GM23338 (cell line): Measurements from ENCODE around the gene TENM4. TPM values are rescaled to one million over a fixed set of nuclear protein-coding genes. Genes with fewer than 3 reads are reported as not detected.

ENCODE experiments used
- ATAC-seq: fragments of 200-7000 bp; cut with Tn5 transposase; 3 replicates; pipeline ENCODE4 v1.9.1; 2020
- DNase-seq: peaks from one replicate; pipeline ENCODE4 v3.0.0-alpha.2; 2015; ENCODE audit warnings: low spot score
- H2AFZ ChIP-seq: fragments of 200-600 bp; sonication (generic); 2 replicates; pipeline ENCODE4 v1.8.0; 2016; ENCODE audit warnings: antibody characterized with exemption, mild to moderate bottlenecking, moderate library complexity
- H3F3A ChIP-seq: fragments of 200-600 bp; sonication (generic); replicated peaks from 2 replicates; pipeline ENCODE4 v1.8.0; 2017; ENCODE audit warnings: antibody characterized with exemption, mixed run types, low read depth
- H3K27ac ChIP-seq: fragments of 200-600 bp; sonication (generic); 2 replicates; pipeline ENCODE4 v1.6.1; 2016; ENCODE audit warnings: low read depth
- H3K27me3 ChIP-seq: fragments of 200-600 bp; sonication (generic); 2 replicates; pipeline ENCODE4 v1.8.0; 2016; ENCODE audit warnings: mild to moderate bottlenecking, mixed run types, moderate library complexity; ENCODE audit not compliant: insufficient read depth
- H3K36me3 ChIP-seq: fragments of 200-600 bp; sonication (generic); 2 replicates; pipeline ENCODE4 v1.8.0; 2016; ENCODE audit warnings: mild to moderate bottlenecking; ENCODE audit not compliant: insufficient read depth
- H3K4me1 ChIP-seq: fragments of 200-600 bp; sonication (generic); 2 replicates; pipeline ENCODE4 v1.8.0; 2016; ENCODE audit warnings: mild to moderate bottlenecking, moderate library complexity; ENCODE audit not compliant: insufficient read depth
- H3K4me2 ChIP-seq: fragments of 200-600 bp; sonication (generic); 2 replicates; pipeline ENCODE4 v1.7.1; 2017; ENCODE audit warnings: mixed run types
- H3K4me3 ChIP-seq: fragments of 200-600 bp; sonication (generic); 2 replicates; pipeline ENCODE4 v1.6.1; 2016; ENCODE audit warnings: mixed run types
- H3K79me2 ChIP-seq: fragments of 200-600 bp; sonication (generic); replicated peaks from 2 replicates; pipeline ENCODE4 v1.8.0; 2017; ENCODE audit warnings: mild to moderate bottlenecking; ENCODE audit not compliant: insufficient read depth
- H3K9me2 ChIP-seq: fragments of 200-600 bp; sonication (generic); 2 replicates; pipeline ENCODE4 v1.8.0; 2017; ENCODE audit not compliant: insufficient read depth
- H4K20me1 ChIP-seq: fragments of 200-600 bp; sonication (generic); replicated peaks from 2 replicates; pipeline ENCODE4 v1.8.0; 2017; ENCODE audit warnings: mild to moderate bottlenecking; ENCODE audit not compliant: insufficient read depth
- H3K27ac Mint-ChIP-seq: 2 replicates; pipeline ENCODE4 v1.8.0; 2020; ENCODE audit warnings: inconsistent platforms, mild to moderate bottlenecking, moderate library complexity, mixed read lengths
- H3K27me3 Mint-ChIP-seq: 3 replicates; pipeline ENCODE4 v1.8.0; 2022; ENCODE audit warnings: low read depth, mild to moderate bottlenecking, moderate library complexity, mixed read lengths, inconsistent platforms; ENCODE audit not compliant: insufficient read depth, poor library complexity
- H3K36me3 Mint-ChIP-seq: 3 replicates; pipeline ENCODE4 v1.8.0; 2021; ENCODE audit warnings: low read depth, mild to moderate bottlenecking, inconsistent platforms, moderate library complexity, mixed read lengths
- H3K4me1 Mint-ChIP-seq: 3 replicates; pipeline ENCODE4 v1.8.0; 2020; ENCODE audit warnings: mild to moderate bottlenecking, inconsistent platforms, mixed read lengths
- H3K4me3 Mint-ChIP-seq: 3 replicates; pipeline ENCODE4 v1.8.0; 2021; ENCODE audit warnings: moderate library complexity, mild to moderate bottlenecking, inconsistent platforms, mixed read lengths
- H3K9me3 Mint-ChIP-seq: 3 replicates; pipeline ENCODE4 v1.8.0; 2020; ENCODE audit warnings: moderate library complexity, mild to moderate bottlenecking, inconsistent platforms, mixed read lengths
- EZH2 ChIP-seq: fragments of 200-600 bp; sonication (generic); IDR thresholded peaks from one replicate; pipeline ENCODE4 v1.8.0; 2017; ENCODE audit warnings: antibody characterized with exemption, mild to moderate bottlenecking, low read depth; ENCODE audit not compliant: unreplicated experiment
- EZH2phosphoT487 ChIP-seq: fragments of 200-600 bp; sonication (generic); IDR thresholded peaks from one replicate; pipeline ENCODE4 v1.8.1; 2018; ENCODE audit warnings: antibody characterized with exemption; ENCODE audit not compliant: unreplicated experiment
- NANOG ChIP-seq: IDR thresholded peaks from 2 replicates; pipeline ENCODE4 v1.6.1; 2016; ENCODE audit warnings: antibody characterized with exemption, borderline replicate concordance
- POLR2AphosphoS5 ChIP-seq: IDR thresholded peaks from 2 replicates; pipeline ENCODE4 v1.6.1; 2016; ENCODE audit warnings: antibody characterized with exemption, low read depth
- STAT1 ChIP-seq: IDR thresholded peaks from one replicate; pipeline ENCODE4 v1.6.1; 2016; ENCODE audit warnings: antibody characterized with exemption; ENCODE audit not compliant: unreplicated experiment
- polyA plus RNA-seq: library from polyadenylated mRNA; unstranded; fragments of >200 nt; fragmentation: Nextera tagmentation; extraction: Ambion mirVana; gene quantifications from 2 replicates; pipeline ENCODE4 v1.2.1, GENCODE V29; 2016
- total RNA-seq: library from RNA; depleted of rRNA; stranded (reverse); fragments of >200 nt; shearing (Covaris generic); gene quantifications from 2 replicates; pipeline ENCODE4 v1.2.3, GENCODE V29; 2014
- TF ChIP-seq, protein P1 (sequence below): fragments of 250-450 bp; sonication (Bioruptor Pico); IDR thresholded peaks from 2 replicates; pipeline ENCODE4 v1.5.0; 2020; ENCODE audit warnings: mild to moderate bottlenecking, moderate library complexity
- TF ChIP-seq, protein P2 (sequence below): IDR thresholded peaks from one replicate; pipeline ENCODE4 v1.6.1; 2018; ENCODE audit warnings: antibody characterized with exemption; ENCODE audit not compliant: unreplicated experiment
- TF ChIP-seq, protein P3 (sequence below): IDR thresholded peaks from 2 replicates; pipeline ENCODE4 v1.6.1; 2016; ENCODE audit warnings: antibody characterized with exemption

TENM4 gene
- total and polyA plus RNA-seq, 2 experiments from 2014 or later, result 7.3 TPM

DNA sequence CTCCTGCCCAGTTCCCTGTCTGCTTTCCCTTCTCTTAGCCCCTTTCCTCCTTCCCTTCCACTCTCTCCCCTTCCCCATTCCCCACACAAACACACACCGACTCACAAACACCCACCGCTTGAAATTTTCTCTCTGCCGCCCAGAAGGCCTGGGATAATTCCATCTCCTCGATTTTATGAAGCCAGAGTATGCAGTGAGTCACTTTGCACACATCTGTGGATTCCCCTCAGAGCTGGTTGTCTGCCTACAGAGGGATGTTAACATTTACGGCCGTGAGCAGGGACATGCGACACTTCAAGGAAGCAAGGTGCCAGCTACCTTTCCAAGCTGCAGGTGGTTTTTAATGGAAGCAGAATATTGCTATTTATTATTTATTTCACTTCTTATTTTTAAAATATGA, 332.0 kb downstream of the TENM4 start (continued):
- TF ChIP-seq, protein P1, sequence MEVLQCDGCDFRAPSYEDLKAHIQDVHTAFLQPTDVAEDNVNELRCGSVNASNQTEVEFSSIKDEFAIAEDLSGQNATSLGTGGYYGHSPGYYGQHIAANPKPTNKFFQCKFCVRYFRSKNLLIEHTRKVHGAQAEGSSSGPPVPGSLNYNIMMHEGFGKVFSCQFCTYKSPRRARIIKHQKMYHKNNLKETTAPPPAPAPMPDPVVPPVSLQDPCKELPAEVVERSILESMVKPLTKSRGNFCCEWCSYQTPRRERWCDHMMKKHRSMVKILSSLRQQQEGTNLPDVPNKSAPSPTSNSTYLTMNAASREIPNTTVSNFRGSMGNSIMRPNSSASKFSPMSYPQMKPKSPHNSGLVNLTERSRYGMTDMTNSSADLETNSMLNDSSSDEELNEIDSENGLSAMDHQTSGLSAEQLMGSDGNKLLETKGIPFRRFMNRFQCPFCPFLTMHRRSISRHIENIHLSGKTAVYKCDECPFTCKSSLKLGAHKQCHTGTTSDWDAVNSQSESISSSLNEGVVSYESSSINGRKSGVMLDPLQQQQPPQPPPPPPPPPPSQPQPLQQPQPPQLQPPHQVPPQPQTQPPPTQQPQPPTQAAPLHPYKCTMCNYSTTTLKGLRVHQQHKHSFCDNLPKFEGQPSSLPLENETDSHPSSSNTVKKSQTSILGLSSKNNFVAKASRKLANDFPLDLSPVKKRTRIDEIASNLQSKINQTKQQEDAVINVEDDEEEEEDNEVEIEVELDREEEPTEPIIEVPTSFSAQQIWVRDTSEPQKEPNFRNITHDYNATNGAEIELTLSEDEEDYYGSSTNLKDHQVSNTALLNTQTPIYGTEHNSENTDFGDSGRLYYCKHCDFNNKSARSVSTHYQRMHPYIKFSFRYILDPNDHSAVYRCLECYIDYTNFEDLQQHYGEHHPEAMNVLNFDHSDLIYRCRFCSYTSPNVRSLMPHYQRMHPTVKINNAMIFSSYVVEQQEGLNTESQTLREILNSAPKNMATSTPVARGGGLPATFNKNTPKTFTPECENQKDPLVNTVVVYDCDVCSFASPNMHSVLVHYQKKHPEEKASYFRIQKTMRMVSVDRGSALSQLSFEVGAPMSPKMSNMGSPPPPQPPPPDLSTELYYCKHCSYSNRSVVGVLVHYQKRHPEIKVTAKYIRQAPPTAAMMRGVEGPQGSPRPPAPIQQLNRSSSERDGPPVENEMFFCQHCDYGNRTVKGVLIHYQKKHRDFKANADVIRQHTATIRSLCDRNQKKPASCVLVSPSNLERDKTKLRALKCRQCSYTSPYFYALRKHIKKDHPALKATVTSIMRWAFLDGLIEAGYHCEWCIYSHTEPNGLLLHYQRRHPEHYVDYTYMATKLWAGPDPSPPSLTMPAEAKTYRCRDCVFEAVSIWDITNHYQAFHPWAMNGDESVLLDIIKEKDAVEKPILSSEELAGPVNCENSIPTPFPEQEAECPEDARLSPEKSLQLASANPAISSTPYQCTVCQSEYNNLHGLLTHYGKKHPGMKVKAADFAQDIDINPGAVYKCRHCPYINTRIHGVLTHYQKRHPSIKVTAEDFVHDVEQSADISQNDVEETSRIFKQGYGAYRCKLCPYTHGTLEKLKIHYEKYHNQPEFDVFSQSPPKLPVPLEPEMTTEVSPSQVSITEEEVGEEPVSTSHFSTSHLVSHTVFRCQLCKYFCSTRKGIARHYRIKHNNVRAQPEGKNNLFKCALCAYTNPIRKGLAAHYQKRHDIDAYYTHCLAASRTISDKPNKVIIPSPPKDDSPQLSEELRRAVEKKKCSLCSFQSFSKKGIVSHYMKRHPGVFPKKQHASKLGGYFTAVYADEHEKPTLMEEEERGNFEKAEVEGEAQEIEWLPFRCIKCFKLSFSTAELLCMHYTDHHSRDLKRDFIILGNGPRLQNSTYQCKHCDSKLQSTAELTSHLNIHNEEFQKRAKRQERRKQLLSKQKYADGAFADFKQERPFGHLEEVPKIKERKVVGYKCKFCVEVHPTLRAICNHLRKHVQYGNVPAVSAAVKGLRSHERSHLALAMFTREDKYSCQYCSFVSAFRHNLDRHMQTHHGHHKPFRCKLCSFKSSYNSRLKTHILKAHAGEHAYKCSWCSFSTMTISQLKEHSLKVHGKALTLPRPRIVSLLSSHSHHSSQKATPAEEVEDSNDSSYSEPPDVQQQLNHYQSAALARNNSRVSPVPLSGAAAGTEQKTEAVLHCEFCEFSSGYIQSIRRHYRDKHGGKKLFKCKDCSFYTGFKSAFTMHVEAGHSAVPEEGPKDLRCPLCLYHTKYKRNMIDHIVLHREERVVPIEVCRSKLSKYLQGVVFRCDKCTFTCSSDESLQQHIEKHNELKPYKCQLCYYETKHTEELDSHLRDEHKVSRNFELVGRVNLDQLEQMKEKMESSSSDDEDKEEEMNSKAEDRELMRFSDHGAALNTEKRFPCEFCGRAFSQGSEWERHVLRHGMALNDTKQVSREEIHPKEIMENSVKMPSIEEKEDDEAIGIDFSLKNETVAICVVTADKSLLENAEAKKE (CRISPR knock-in tag), result no peak
- no peak for TF ChIP-seq STAT1

DNA sequence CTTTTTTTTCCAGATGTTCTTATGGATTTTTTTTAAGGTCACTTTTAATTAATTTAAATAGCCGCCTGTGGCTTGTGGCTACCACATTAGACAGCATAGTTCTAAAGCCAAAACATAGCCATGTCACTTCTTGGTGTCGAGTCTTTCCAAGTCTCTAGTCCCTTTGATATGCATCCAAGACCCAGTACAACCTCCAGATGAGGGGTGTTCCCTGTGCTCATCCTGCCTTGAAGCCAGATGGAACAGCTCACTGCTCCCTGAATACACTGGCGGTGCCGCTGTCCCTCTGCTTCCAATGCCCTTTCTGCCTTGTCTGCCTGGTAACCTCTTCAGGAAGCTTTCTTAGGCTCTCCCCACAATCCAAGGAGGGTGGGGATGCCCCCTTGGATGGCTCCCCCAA, 338.0 kb downstream of the TENM4 start:
- H3K27me3 ChIP-seq, result no peaks in the 10 kb centered on the region
- H3K27ac ChIP-seq, result no peak overlapping the region
- TF ChIP-seq, protein P2, sequence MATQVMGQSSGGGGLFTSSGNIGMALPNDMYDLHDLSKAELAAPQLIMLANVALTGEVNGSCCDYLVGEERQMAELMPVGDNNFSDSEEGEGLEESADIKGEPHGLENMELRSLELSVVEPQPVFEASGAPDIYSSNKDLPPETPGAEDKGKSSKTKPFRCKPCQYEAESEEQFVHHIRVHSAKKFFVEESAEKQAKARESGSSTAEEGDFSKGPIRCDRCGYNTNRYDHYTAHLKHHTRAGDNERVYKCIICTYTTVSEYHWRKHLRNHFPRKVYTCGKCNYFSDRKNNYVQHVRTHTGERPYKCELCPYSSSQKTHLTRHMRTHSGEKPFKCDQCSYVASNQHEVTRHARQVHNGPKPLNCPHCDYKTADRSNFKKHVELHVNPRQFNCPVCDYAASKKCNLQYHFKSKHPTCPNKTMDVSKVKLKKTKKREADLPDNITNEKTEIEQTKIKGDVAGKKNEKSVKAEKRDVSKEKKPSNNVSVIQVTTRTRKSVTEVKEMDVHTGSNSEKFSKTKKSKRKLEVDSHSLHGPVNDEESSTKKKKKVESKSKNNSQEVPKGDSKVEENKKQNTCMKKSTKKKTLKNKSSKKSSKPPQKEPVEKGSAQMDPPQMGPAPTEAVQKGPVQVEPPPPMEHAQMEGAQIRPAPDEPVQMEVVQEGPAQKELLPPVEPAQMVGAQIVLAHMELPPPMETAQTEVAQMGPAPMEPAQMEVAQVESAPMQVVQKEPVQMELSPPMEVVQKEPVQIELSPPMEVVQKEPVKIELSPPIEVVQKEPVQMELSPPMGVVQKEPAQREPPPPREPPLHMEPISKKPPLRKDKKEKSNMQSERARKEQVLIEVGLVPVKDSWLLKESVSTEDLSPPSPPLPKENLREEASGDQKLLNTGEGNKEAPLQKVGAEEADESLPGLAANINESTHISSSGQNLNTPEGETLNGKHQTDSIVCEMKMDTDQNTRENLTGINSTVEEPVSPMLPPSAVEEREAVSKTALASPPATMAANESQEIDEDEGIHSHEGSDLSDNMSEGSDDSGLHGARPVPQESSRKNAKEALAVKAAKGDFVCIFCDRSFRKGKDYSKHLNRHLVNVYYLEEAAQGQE, result no peak
- TF ChIP-seq EZH2phosphoT487 (no peak), EZH2 (no peak), POLR2AphosphoS5 (no peak), NANOG (no peak)
- TF ChIP-seq, protein P3, sequence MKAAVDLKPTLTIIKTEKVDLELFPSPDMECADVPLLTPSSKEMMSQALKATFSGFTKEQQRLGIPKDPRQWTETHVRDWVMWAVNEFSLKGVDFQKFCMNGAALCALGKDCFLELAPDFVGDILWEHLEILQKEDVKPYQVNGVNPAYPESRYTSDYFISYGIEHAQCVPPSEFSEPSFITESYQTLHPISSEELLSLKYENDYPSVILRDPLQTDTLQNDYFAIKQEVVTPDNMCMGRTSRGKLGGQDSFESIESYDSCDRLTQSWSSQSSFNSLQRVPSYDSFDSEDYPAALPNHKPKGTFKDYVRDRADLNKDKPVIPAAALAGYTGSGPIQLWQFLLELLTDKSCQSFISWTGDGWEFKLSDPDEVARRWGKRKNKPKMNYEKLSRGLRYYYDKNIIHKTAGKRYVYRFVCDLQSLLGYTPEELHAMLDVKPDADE, result no peak
- H3K4me2 ChIP-seq, result no peak overlapping the region
- peaks cover 5% of the 10 kb centered on the region for H3K27me3 Mint-ChIP-seq
- no peaks in the 10 kb centered on the region for H3F3A ChIP-seq
- H4K20me1 ChIP-seq, result no peaks in the 10 kb centered on the region; the same call in 1 of the 2 replicates
- ATAC-seq (no peak), DNase-seq (no peak)
- no peak overlapping the region for H3K4me3 ChIP-seq
- no peaks in the 10 kb centered on the region for H3K4me1 ChIP-seq
- no peak overlapping the region for H3K4me3 Mint-ChIP-seq
- H3K27ac Mint-ChIP-seq, result no peak overlapping the region
- H3K9me2 ChIP-seq, result no peaks in the 10 kb centered on the region
- no peaks in the 10 kb centered on the region for H3K36me3 ChIP-seq
- H2AFZ ChIP-seq, result no peak overlapping the region
- no peaks in the 10 kb centered on the region for H3K9me3 Mint-ChIP-seq
- no peaks in the 10 kb centered on the region for H3K79me2 ChIP-seq
- peaks cover 4% of the 10 kb centered on the region for H3K4me1 Mint-ChIP-seq
- H3K36me3 Mint-ChIP-seq, result no peaks in the 10 kb centered on the region
